NCI-H146 treated with DMSO at 0.1 percent for 48 hours (cell line): ENCODE results near the gene SLC38A11.

Experiments used
- DNase-seq: peaks from one replicate; lab custom pipeline; 2025; ENCODE audit not compliant: unreplicated experiment; lab: John Stamatoyannopoulos, UW

SLC38A11 gene

GRCh38 chr2:164846276-164846675, 109.0 kb downstream of the SLC38A11 start:
- DNase-seq, result no peak
